Neuron (in vitro differentiated cells): ENCODE data around the gene TMEM132C.

Source experiments
- H2AFZ ChIP-seq: one replicate; pipeline ENCODE4 v1.6.1; 2013; ENCODE audit warnings: low read depth, mild to moderate bottlenecking, inconsistent platforms, low read length, moderate library complexity
- H3K27me3 ChIP-seq: one replicate; pipeline ENCODE4 v1.6.1; 2013; ENCODE audit warnings: low read length; ENCODE audit not compliant: insufficient read depth
- H3K36me3 ChIP-seq: one replicate; pipeline ENCODE4 v1.6.1; 2013; ENCODE audit warnings: low read length; ENCODE audit not compliant: insufficient read depth
- H3K4me1 ChIP-seq: one replicate; pipeline ENCODE4 v1.6.1; 2013; ENCODE audit warnings: low read length; ENCODE audit not compliant: insufficient read depth
- H3K4me3 ChIP-seq: 2 replicates; pipeline ENCODE4 v1.5.1; 2013; ENCODE audit warnings: mild to moderate bottlenecking, low read length, moderate library complexity
- H3K9me3 ChIP-seq: one replicate; pipeline ENCODE4 v1.6.1; 2013; ENCODE audit warnings: low read length

The TMEM132C gene

DNA sequence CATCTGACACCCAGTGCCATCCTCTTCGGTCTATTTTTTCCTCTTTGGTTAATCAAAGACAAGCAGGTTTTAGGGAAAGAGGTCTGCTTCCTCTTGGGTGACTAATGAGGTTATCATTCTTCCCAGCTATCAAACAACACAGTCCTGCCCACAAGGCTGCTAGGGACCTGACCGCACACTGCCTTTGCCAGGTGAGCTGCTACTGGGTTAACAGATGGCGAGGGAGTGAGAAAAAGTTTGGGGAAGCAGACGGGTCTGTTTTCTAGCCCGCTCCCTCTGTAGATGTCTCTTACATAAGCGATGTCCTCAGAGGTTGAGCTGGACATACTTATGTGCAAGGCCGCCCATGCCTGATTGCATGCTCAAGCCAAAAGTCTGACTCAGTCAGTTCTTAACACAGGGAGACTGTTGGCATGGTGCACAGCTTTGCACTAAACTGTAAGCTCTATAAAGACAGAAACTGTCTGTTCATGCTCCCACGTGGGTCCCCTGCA, 462.7 kb downstream of the TMEM132C start:
- Histone ChIP-seq H3K27me3 (peaks cover 7% of the 10 kb centered on the region), H3K4me3 (no peak overlapping the region), H3K36me3 (no peaks in the 10 kb centered on the region), H3K9me3 (no peaks in the 10 kb centered on the region), H2AFZ (no peak overlapping the region), H3K4me1 (peaks cover 14% of the 10 kb centered on the region)

DNA sequence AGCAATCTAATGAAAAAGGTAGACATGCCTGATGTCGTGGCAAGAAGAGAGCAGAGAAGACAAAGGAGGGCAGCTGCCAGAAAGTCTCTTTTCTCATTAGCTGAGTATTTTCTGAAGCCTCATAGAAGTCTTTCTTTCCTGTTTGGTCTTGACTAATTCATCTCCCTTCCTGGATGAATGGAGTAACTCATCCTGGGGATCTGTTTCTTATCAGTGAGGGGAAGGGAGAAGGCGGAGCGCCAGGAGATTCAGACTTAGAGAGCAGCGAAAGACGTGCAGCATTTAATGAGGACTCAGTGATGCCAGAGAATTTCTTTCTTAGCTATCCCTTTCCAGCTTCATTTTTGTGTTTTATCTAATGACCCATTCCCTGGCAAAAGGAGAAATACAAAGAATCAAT, 467.4 kb downstream of the TMEM132C start:
- Histone ChIP-seq H3K4me1 (peaks cover 5% of the 10 kb centered on the region), H3K27me3 (peaks cover 7% of the 10 kb centered on the region), H2AFZ (no peak overlapping the region), H3K9me3 (peaks cover 3% of the 10 kb centered on the region), H3K36me3 (no peaks in the 10 kb centered on the region), H3K4me3 (no peak overlapping the region)

DNA sequence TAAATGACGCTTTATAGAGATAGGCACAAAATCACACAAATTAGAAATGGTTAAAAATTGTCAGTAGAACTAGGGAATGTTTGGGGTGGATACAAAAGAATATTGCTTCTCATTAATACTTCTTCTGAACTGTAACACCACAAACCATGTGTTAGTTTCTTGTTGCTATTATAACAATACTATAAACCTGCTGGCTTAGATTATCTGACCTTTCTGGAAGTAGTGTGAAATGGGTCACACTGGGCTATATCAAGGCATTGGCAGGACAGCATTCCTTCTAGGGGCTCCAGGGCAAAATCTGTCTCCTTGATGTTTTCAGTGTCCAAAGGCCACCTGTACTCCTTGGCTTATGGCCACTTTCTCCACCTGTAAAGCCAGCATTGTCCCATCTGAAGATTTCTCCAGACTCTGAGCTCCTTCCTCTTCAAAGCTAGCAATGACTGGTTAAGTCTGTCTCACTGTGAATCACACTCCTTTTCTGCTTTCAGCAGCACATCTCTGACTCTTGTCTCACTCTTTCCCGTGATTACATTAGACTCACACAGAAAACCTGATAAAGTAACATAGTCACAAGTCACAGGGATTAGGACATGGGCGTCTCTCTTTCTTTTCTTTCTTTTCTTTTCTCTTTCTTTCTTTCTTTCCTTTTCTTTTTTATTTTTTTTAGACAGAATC, 470.5 kb downstream of the TMEM132C start:
- Histone ChIP-seq H3K4me1 (peaks cover 5% of the 10 kb centered on the region), H3K27me3 (no peaks in the 10 kb centered on the region), H2AFZ (no peak overlapping the region), H3K4me3 (no peak overlapping the region), H3K36me3 (no peaks in the 10 kb centered on the region), H3K9me3 (peaks cover 3% of the 10 kb centered on the region)

DNA sequence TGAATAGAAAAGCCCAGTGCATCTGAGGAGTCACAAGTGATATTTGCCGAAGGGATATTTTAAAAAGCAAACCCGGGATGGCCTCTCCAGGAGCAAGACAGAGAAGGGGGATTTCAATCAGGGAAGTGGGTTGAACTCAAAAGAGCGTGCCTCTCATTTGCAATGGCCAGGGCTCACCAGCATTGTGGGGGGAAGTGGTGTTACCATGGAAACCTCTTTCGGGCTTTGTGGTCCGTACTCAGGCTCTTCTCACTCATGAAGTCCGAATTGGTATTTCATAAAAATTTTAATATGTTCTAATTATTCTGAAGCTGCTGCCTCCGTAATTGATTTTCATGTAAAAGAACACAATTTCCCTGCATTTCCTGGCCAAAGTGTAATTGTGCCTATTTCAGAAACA, 476.9 kb downstream of the TMEM132C start:
- H3K27me3 ChIP-seq, result no peaks in the 10 kb centered on the region
- peaks cover 2% of the 10 kb centered on the region for H3K9me3 ChIP-seq
- no peak overlapping the region for H3K4me3 ChIP-seq
- H2AFZ ChIP-seq, result no peak overlapping the region
- H3K36me3 ChIP-seq, result no peaks in the 10 kb centered on the region
- H3K4me1 ChIP-seq, result peaks cover 6% of the 10 kb centered on the region

DNA sequence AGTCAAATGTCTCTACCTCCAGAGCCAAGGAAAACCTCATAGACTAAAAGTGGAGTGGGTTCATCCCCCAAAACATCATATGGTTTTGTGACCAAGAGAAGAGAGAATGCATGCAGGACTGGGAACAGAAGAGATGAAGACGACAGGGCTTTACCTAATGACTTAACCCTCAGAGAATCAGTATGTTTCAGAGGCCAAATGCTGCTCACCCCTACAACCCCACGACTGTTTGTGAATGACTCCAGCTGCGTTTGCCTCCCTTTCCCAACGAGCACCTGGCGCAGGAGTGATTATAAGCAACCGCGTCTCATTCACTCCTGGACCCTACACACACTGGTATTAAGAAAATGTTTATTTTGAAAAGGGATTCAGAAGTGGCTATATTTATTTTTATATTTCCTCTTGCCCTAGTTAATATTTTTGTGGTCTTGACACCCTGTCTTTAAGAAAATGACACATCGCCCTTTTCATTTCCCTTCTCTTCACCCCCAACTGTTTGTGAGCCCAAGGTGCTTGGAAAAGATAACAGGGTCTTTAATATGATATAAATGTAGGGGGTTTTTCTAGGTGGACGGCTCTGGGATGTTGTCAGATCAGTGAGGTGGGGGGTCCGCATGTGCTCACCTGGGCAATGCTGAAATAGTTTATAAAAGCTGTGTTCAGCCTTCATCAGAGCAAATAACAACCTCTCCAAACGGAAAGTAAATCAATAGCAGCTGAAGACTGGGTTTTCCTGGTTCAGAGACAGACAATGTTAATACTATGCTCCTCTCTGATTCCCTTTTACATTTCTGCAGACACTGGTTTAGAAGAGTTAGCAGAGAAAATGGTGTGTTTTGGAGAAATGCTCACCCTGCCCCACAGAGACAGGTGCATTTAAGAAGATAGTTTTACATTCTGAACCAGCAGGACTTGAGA, 479.1 kb downstream of the TMEM132C start:
- Histone ChIP-seq H3K36me3 (no peaks in the 10 kb centered on the region), H3K4me1 (peaks cover 6% of the 10 kb centered on the region), H2AFZ (no peak overlapping the region), H3K4me3 (no peak overlapping the region), H3K9me3 (no peaks in the 10 kb centered on the region), H3K27me3 (no peaks in the 10 kb centered on the region)

DNA sequence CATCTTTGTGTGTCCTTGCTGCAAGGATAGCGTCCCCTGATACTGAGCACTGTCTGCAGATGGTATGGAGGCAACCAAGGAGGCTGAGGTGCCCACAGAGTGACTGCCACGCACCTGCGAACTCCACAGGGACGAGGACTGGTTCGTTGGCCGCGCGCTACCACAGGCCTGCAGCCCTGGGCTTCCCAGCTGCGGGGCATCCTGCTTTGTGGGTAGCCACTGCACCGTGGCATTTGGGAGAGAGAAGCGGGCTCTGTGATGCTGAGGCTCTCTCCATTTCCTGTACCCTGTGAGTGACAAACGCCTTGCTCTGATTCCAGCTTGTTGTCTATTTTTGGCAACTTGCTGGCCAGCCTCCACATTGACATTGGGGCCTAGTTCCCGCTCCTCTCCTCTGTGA, 480.5 kb downstream of the TMEM132C start:
- H3K9me3 ChIP-seq, result no peaks in the 10 kb centered on the region
- no peak overlapping the region for H3K4me3 ChIP-seq
- H2AFZ ChIP-seq, result no peak overlapping the region
- H3K36me3 ChIP-seq, result no peaks in the 10 kb centered on the region
- no peaks in the 10 kb centered on the region for H3K27me3 ChIP-seq
- H3K4me1 ChIP-seq, result peaks cover 6% of the 10 kb centered on the region

DNA sequence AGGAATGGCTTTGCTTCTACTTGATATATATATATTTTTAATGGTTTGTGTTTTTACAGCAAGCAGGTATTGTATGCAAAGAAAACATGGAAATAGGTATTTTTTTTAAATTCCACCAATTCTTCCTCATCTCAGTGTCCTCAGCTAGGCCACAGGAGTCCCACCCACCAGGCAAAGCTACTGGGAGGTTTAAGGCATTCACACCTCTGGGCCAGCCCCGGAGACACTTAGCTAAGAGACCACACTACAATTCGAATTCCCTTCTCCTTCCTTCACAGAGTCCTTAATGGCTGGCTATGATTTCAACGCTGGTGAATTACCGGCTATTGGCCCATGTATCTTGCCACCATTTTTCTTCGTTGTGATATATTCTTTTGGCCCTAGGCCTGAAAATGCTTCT, 485.4 kb downstream of the TMEM132C start:
- Histone ChIP-seq H3K4me1 (no peaks in the 10 kb centered on the region), H3K27me3 (no peaks in the 10 kb centered on the region), H3K36me3 (no peaks in the 10 kb centered on the region), H3K4me3 (no peak overlapping the region), H2AFZ (no peak overlapping the region), H3K9me3 (no peaks in the 10 kb centered on the region)

DNA sequence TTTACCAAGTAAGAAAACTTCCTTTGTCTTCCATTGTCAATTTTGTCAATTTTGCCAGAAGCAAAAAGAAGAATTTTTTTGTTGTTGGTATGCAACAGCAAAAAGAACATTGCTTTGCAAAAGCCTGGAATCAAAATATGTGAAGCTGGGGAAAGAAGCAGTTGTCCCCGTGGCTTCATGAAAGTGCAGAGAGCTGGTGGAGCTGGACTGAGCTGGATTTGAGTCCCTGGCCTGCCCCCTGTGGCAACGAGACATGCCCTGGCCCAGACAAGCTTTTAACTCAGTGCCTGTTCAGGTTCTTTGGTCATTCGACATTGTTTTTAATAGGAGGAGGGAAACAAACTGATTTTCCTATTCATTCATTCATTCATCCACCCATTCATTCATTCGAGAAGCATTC, 486.5 kb downstream of the TMEM132C start:
- Histone ChIP-seq H3K4me1 (no peaks in the 10 kb centered on the region), H3K4me3 (no peak overlapping the region), H3K9me3 (no peaks in the 10 kb centered on the region), H3K27me3 (no peaks in the 10 kb centered on the region), H2AFZ (no peak overlapping the region), H3K36me3 (no peaks in the 10 kb centered on the region)

DNA sequence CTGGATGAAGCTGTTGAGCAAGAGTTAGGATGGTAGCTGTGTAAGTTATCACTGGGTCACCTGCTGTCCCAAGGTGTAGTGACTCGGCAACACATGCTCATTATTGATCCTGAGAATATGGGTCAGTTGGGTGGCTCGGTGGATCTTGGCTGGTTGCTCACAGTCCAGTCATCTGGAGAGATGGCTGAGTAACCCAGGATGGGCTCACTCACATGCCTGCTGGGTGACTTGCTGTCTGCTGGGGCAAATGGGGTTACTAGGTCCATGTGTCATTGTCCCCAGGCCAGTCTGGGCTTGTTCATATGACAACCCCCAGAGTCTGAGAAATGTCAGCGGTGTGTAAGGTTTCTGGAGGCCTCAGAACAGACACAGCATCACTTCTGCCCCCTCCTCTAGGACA, 487.3 kb downstream of the TMEM132C start:
- Histone ChIP-seq H2AFZ (no peak overlapping the region), H3K4me3 (no peak overlapping the region), H3K4me1 (no peaks in the 10 kb centered on the region), H3K36me3 (no peaks in the 10 kb centered on the region), H3K27me3 (no peaks in the 10 kb centered on the region), H3K9me3 (no peaks in the 10 kb centered on the region)

DNA sequence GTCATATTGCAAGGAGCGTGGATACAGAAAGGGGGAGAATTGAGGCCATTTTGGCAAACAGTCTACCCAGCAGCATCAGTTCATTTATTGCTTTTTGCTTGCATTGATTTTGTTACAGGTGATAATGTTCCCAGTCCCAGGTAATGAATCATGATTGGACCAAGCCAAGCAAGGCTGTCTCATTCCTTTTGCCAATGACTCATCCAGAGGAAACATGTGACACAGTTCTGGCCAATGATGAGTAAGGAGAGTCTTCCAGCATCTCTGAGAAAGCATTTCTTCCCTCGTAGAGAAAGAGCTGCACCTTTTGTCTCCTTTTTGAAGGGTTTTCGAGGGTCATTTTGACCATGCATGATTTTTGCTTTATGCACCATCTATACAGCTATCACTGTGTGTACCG, 488.6 kb downstream of the TMEM132C start:
- no peaks in the 10 kb centered on the region for H3K4me1 ChIP-seq
- no peaks in the 10 kb centered on the region for H3K36me3 ChIP-seq
- H2AFZ ChIP-seq, result no peak overlapping the region
- no peaks in the 10 kb centered on the region for H3K9me3 ChIP-seq
- no peak overlapping the region for H3K4me3 ChIP-seq
- no peaks in the 10 kb centered on the region for H3K27me3 ChIP-seq
